PC-9 (cell line): ENCODE results near the gene CPN2.

Experiments used
- EZH2 ChIP-seq: fragments of 200-600 bp; sonication (generic); IDR thresholded peaks from 2 replicates; pipeline ENCODE4 v1.8.0; 2017; ENCODE audit warnings: antibody characterized with exemption, low read depth
- TF ChIP-seq, protein P1 (sequence below): fragments of 200-600 bp; sonication (generic); conservative IDR thresholded peaks from 2 replicates; pipeline ENCODE4 v1.6.1; 2017; ENCODE audit warnings: mixed run types, antibody characterized with exemption, mild to moderate bottlenecking, moderate library complexity

DNA sequence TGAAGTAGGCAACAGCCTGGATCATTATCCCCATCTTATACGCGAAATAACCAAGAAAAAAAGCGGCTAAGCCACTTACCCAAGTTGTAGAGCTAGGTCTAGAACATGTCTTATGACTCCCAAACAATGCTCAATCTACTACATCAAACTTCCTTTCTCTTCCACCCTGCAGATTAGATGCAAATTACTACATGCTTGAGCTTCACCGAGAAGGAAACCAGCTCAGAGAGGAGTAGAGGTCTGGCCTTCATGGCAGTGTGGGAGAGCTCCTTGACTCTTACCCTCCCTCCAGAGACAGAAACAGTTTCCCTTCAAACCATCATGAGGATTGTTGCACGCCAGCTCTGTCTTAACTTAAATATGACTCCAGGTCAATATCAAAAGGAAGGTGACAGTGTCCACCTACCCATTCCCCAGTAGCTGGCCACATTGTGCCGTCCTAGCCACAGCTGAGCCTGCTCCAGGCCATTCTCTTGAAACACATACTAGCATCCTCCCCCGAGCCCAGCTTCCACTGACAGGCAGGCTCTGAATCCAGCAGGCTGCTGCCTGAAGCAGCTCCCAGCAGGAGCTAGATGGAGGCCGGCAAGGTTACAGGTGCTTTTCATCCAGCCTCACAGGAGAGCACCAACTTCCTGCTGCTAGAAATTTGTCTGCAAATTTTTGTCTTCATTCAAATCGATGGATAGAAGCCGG, 56.8 kb downstream of the CPN2 start:
- TF ChIP-seq, protein P1, sequence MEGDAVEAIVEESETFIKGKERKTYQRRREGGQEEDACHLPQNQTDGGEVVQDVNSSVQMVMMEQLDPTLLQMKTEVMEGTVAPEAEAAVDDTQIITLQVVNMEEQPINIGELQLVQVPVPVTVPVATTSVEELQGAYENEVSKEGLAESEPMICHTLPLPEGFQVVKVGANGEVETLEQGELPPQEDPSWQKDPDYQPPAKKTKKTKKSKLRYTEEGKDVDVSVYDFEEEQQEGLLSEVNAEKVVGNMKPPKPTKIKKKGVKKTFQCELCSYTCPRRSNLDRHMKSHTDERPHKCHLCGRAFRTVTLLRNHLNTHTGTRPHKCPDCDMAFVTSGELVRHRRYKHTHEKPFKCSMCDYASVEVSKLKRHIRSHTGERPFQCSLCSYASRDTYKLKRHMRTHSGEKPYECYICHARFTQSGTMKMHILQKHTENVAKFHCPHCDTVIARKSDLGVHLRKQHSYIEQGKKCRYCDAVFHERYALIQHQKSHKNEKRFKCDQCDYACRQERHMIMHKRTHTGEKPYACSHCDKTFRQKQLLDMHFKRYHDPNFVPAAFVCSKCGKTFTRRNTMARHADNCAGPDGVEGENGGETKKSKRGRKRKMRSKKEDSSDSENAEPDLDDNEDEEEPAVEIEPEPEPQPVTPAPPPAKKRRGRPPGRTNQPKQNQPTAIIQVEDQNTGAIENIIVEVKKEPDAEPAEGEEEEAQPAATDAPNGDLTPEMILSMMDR = no peak
- TF ChIP-seq EZH2 = no peak
